Esophagus (tissue), 2 donors: ENCODE results near the gene DIRAS1. TPM values are rescaled to one million over a fixed set of nuclear protein-coding genes. Genes with fewer than 3 reads are reported as not detected.
A peak's percentile ranks its signal among the peaks of the same experiment; 100 is the strongest.
"Not testable (repeated sequence)": the region's sequence is repeated elsewhere in the genome, so short reads cannot be mapped to it uniquely, and the experiment has no call there.

Experiments used
- H3K27ac ChIP-seq, 2 donors: one replicate each; pipeline ENCODE4 v1.5.1; 2013; ENCODE audit warnings: low read depth in 2 of 2, mild to moderate bottlenecking in 2 of 2, inconsistent platforms in 1 of 2, low read length in 1 of 2, moderate library complexity in 1 of 2
- H3K27me3 ChIP-seq, 2 donors: one replicate each; pipeline ENCODE4 v1.6.1; 2013; ENCODE audit warnings: low read length in 2 of 2, control low read depth in 1 of 2, mild to moderate bottlenecking in 1 of 2; ENCODE audit not compliant: insufficient read depth in 2 of 2, control insufficient read depth in 1 of 2
- H3K36me3 ChIP-seq, 2 donors: one replicate each; pipeline ENCODE4 v1.6.1; 2013; ENCODE audit warnings: low read length in 1 of 2; ENCODE audit not compliant: control insufficient read depth in 2 of 2, insufficient read depth in 2 of 2
- H3K4me1 ChIP-seq, 2 donors: one replicate each; pipeline ENCODE4 v1.6.1; 2013; ENCODE audit warnings: low read length in 1 of 2; ENCODE audit not compliant: control insufficient read depth in 2 of 2, insufficient read depth in 2 of 2
- H3K4me3 ChIP-seq, 2 donors: one replicate each; pipeline ENCODE4 v1.5.1; 2013; ENCODE audit warnings: low read length in 2 of 2, mild to moderate bottlenecking in 2 of 2, low read depth in 1 of 2, moderate library complexity in 1 of 2
- H3K9me3 ChIP-seq, 2 donors: one replicate each; pipeline ENCODE4 v1.6.1; 2013; ENCODE audit warnings: mild to moderate bottlenecking in 2 of 2, low read depth in 1 of 2, low read length in 1 of 2, moderate library complexity in 1 of 2; ENCODE audit not compliant: control insufficient read depth in 2 of 2, insufficient read depth in 1 of 2
- WGBS, 2 donors: extraction: QIAGEN DNeasy Blood & Tissue Kit; methylation state at CpG; one replicate each; pipeline ENCODE4 v1.1.7; 2013; 5-methylcytosine and 5-hydroxymethylcytosine counted together
- polyA plus RNA-seq, 2 donors: library from polyadenylated mRNA; stranded (reverse); fragments of 200-250 nt; gene quantifications; one replicate each; pipeline ENCODE4 v1.2.3, GENCODE V29; 2013
- donor health status: healthy with polysubstance abuse.
- donor health status: Bipolar disorder and iron deficiency.

DIRAS1 gene
- polyA plus RNA-seq, 2 donors: 1.2 to 1.9 TPM

DNA sequence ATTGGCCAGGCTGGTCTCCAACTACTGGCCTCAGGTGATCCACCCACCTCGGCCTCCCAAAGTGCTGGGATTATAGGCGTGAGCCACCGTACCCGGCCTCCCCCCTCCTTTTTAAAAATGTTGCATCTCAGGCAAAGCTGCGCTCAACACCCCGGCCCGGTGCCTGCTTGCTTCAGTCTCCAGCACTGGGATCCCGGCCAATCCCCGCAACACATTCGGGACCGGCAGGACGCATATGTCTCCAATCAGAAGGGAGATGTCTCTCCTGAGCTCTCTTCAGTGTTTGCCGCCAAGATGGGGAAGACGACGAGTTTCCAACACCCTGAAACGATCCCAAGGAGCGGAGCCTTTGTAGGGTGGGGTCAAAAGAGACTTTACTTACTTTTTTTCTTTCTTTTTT, 34.8 kb downstream of the DIRAS1 start:
- no peaks in the 10 kb centered on the region for H3K9me3 ChIP-seq
- no peak overlapping the region for H3K27ac ChIP-seq
- no peaks in the 10 kb centered on the region for H3K36me3 ChIP-seq
- peaks cover 0 to 3% of the 10 kb centered on the region in 2 donors for H3K4me1 ChIP-seq
- WGBS, 2 donors: 87 to 88% methylated on average over 17 of the region's 17 CpGs
- no peak overlapping the region for H3K4me3 ChIP-seq
- no peaks in the 10 kb centered on the region for H3K27me3 ChIP-seq

DNA sequence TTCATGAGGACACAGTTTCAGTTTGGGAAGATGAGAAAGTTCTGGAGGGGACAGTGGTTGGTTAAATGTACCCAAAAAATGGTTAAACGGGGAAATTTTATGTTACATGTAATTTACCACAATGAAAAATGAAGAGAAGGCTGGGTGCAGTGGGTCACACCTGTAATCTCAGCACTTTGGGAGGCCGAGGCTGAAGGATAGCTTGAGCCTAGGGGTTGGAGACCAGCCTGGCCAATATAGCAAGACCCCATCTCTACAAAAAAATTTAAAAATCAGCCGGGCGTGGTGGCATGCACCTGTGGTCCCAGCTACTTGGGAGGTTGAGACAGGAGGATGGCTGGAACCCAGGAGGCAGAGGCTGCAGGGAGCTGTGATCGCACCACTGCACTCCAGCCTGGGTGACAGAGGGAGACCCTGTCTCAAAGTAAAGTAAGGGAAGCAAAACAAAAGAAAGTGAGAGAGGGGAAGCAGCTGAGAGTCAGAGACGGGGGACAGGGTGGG, 35.9 kb downstream of the DIRAS1 start:
- Histone ChIP-seq H3K4me3 (no peak overlapping the region), H3K36me3 (no peaks in the 10 kb centered on the region), H3K27me3 (no peaks in the 10 kb centered on the region), H3K27ac (peak overlapping the region in 1 of 2 donors; percentile 8), H3K9me3 (no peaks in the 10 kb centered on the region), H3K4me1 (peaks cover 0 to 3% of the 10 kb centered on the region in 2 donors)
- WGBS, 2 donors: 88 to 94% methylated on average over 6 of the region's 6 CpGs

DNA sequence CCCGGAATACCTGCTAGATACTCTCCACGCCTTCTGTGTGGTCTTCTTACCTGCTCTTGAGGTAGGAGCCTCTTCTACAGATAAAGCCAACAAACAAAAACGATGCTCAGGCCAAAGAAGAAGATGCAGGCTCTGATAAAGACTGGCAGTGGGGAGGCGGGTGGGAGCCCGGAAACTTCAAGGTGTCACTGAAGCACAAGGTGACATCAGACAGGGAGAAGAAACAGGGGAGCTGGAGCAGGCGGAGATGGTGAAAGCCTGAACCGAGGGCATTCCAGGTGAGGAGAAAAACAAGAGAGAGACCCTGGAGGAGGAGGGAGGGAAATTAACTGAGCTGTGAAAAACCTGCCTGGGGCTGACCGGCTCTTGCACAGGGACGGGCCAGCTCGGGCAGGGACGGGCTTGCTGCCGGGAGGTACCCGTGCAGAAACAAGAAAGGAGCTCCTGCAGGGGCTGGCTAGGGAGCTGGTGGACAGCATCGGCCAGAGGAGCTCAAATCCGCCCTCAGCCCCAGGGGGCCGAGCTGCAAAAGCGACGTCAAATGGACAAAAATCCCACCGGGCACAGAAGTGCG, 37.7 kb downstream of the DIRAS1 start:
- Histone ChIP-seq H3K4me3 (no peak overlapping the region), H3K27ac (no peak overlapping the region), H3K4me1 (peaks cover 0 to 3% of the 10 kb centered on the region in 2 donors), H3K36me3 (no peaks in the 10 kb centered on the region), H3K9me3 (no peaks in the 10 kb centered on the region), H3K27me3 (no peaks in the 10 kb centered on the region)
- 46 to 59% methylated on average over 20 of the region's 20 CpGs for WGBS, 2 donors

- Histone ChIP-seq H3K9me3 (no peaks in the 10 kb centered on the region), H3K4me1 (peaks cover 0 to 3% of the 10 kb centered on the region in 2 donors), H3K27ac (no peak overlapping the region), H3K4me3 (no peak overlapping the region), H3K36me3 (no peaks in the 10 kb centered on the region), H3K27me3 (no peaks in the 10 kb centered on the region)
- 89 to 91% methylated on average over 11 of the region's 11 CpGs for WGBS, 2 donors
Measured at GRCh38 chr19:2680808-2681207, 40.4 kb downstream of the DIRAS1 start.

GRCh38 chr19:2679439-2679838, 41.7 kb downstream of the DIRAS1 start:
- WGBS, 2 donors: 91 to 93% methylated on average over 2 of the region's 2 CpGs
- no peaks in the 10 kb centered on the region for H3K9me3 ChIP-seq
- H3K27me3 ChIP-seq: no peaks in the 10 kb centered on the region
- H3K4me1 ChIP-seq: no peaks in the 10 kb centered on the region
- no peak overlapping the region for H3K27ac ChIP-seq
- H3K4me3 ChIP-seq: no peak overlapping the region
- no peaks in the 10 kb centered on the region for H3K36me3 ChIP-seq

GRCh38 chr19:2678948-2679347, 42.2 kb downstream of the DIRAS1 start:
- not testable (repeated sequence) for H3K4me3 ChIP-seq, H3K36me3 ChIP-seq, H3K9me3 ChIP-seq, H3K4me1 ChIP-seq, H3K27me3 ChIP-seq, H3K27ac ChIP-seq
- WGBS, 2 donors: 93 to 94% methylated on average over 5 of the region's 5 CpGs

DNA sequence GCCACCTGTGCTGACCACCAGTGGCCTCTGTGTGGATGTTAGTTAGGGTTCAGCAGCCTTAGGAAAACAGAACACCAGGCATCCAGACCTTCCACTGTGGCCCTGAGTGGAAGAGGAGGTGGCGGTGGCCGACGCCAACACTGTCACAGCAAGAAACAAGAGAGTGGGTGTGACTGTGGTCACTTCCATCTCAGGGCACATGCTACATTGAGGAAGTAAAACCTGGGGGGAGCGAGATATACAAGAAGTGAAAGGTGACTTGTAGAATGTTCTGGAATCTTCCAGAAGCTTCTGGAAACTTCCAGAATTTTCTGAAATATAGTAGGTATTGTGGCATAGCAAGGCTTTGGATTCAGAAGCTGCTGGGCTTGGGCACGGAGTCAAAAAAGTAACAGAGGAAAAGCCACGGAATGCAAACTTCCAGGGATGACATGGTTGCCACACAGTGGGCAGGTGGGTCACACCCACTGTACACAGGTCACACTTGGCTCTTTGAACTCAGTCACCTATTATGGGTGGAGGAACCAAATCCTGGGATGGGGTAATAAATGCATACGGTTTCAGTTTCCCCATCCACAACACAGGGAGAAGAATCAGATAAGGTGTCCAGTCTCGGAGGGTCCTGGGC, 43.0 kb downstream of the DIRAS1 start:
- Histone ChIP-seq H3K27me3 (no peaks in the 10 kb centered on the region), H3K9me3 (no peaks in the 10 kb centered on the region), H3K36me3 (no peaks in the 10 kb centered on the region), H3K4me3 (no peak overlapping the region), H3K4me1 (no peaks in the 10 kb centered on the region), H3K27ac (no peak overlapping the region)
- WGBS, 2 donors: 79 to 83% methylated on average over 8 of the region's 8 CpGs

DNA sequence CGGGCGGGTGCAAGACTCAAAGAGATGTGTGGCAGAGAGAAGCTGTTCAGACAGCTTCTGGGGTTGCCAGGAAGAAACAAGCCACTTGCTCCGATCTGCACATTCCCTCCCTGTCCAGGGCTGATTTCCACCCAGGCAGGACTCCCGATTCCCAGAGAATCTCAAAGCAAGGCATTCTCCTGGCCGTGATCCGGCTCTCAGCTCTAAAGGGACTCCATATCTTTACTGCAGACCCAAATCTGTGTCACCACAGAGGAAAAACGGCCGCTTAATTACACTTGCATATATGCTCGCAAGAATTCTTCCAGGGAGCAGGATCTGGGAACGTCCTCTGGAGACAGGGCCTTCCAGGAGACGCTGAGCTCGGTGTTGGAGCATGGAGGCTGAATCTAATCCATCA, 44.3 kb downstream of the DIRAS1 start:
- peak overlapping the region in 1 of 2 donors; percentile 21 for H3K27ac ChIP-seq
- no peaks in the 10 kb centered on the region for H3K36me3 ChIP-seq
- no peaks in the 10 kb centered on the region for H3K9me3 ChIP-seq
- no peak overlapping the region for H3K4me3 ChIP-seq
- WGBS, 2 donors: 76 to 77% methylated on average over 12 of the region's 12 CpGs
- no peaks in the 10 kb centered on the region for H3K27me3 ChIP-seq
- no peaks in the 10 kb centered on the region for H3K4me1 ChIP-seq

DNA sequence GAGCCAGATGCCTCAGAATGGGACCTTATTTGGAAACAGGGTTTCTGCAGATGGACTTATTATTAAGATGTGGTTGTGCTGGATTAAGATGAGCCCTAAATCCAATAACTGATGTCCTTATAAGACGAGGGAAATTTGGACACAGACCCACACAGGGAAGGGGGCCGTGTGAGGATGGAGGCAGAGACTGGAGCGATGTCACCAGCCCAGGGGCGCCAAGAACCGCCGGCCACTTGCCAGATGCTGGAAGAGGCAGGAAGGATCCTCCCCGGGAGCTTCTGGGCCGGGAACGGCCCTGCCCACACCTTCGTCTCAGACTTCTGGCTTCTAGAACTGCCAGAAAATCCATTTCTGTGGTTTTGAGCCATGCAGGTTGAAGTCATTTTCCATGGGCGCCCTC, 45.3 kb downstream of the DIRAS1 start:
- peak overlapping the region; percentile 21 to 36 for H3K27ac ChIP-seq
- H3K4me3 ChIP-seq: no peak overlapping the region
- no peaks in the 10 kb centered on the region for H3K36me3 ChIP-seq
- peaks cover 0 to 4% of the 10 kb centered on the region in 2 donors for H3K4me1 ChIP-seq
- no peaks in the 10 kb centered on the region for H3K27me3 ChIP-seq
- no peaks in the 10 kb centered on the region for H3K9me3 ChIP-seq
- 28 to 76% methylated on average over 11 of the region's 11 CpGs for WGBS, 2 donors

GRCh38 chr19:2670217-2670616, 51.0 kb downstream of the DIRAS1 start:
- WGBS, 2 donors: 79 to 83% methylated on average over 16 of the region's 16 CpGs
- Histone ChIP-seq H3K27ac (no peak overlapping the region), H3K4me3 (no peak overlapping the region), H3K27me3 (no peaks in the 10 kb centered on the region), H3K4me1 (peaks cover 0 to 4% of the 10 kb centered on the region in 2 donors), H3K36me3 (no peaks in the 10 kb centered on the region), H3K9me3 (no peaks in the 10 kb centered on the region)
